Fibroblast of lung (primary cell): Measurements from ENCODE around the gene ARMH4.

Source experiments
- CTCF ChIP-seq, 2 donors: IDR thresholded peaks in 1 of 2; conservative IDR thresholded peaks in 1 of 2; 1 replicate in 1 of 2; 2 replicates in 1 of 2; pipeline ENCODE4 v1.5.1; 2011 to 2012; ENCODE audit warnings: low read length in 2 of 2, control low read depth in 1 of 2, inconsistent platforms in 1 of 2, low read depth in 1 of 2, mild to moderate bottlenecking in 1 of 2
- EZH2 ChIP-seq: IDR thresholded peaks from 2 replicates; pipeline ENCODE4 v1.5.1; 2012; ENCODE audit warnings: low read length, control low read depth, mild to moderate bottlenecking; ENCODE audit errors: missing control alignments

- no peak for TF ChIP-seq CTCF (conservative IDR thresholded peaks at IDR 0.05 in 1 of 2, IDR thresholded peaks at IDR 0.05 in 1 of 2; ENCODE audit: low read depth in 1 of 2, low read length in 2 of 2)
- no peak for TF ChIP-seq EZH2
These were observed 170.0 kb downstream of the ARMH4 start for GRCh38 chr14:57981817-57982560.
